Parathyroid adenoma (tissue), 2 donors: ENCODE results near the gene GHITM.

ENCODE experiments used
- H2AFZ ChIP-seq: fragments of 300-600 bp; sonication (generic); one replicate; pipeline ENCODE4 v1.7.0; 2017; ENCODE audit warnings: antibody characterized with exemption, mild to moderate bottlenecking
- H3K27ac ChIP-seq: fragments of 300-600 bp; sonication (generic); one replicate; pipeline ENCODE4 v1.7.0; 2017
- H3K27me3 ChIP-seq: fragments of 300-600 bp; sonication (generic); one replicate; pipeline ENCODE4 v1.7.0; 2017; ENCODE audit warnings: low read length; ENCODE audit not compliant: control insufficient read depth, insufficient read depth
- H3K36me3 ChIP-seq: fragments of 300-600 bp; sonication (generic); one replicate; pipeline ENCODE4 v1.7.0; 2017; ENCODE audit warnings: low read length; ENCODE audit not compliant: control insufficient read depth, insufficient read depth
- H3K4me1 ChIP-seq: fragments of 300-600 bp; sonication (generic); one replicate; pipeline ENCODE4 v1.7.0; 2017; ENCODE audit warnings: control low read depth
- H3K4me2 ChIP-seq: fragments of 300-600 bp; sonication (generic); one replicate; pipeline ENCODE4 v1.7.0; 2017; ENCODE audit warnings: low read length
- H3K4me3 ChIP-seq: fragments of 300-600 bp; sonication (generic); one replicate; pipeline ENCODE4 v1.7.0; 2017; ENCODE audit warnings: low read depth, low read length
- H3K79me2 ChIP-seq: fragments of 300-600 bp; sonication (generic); one replicate; pipeline ENCODE4 v1.7.0; 2017; ENCODE audit warnings: control low read depth
- H3K9ac ChIP-seq: fragments of 300-600 bp; sonication (generic); one replicate; pipeline ENCODE4 v1.7.0; 2017; ENCODE audit warnings: mild to moderate bottlenecking
- H3K9me3 ChIP-seq: fragments of 300-600 bp; sonication (generic); one replicate; pipeline ENCODE4 v1.7.0; 2017; ENCODE audit warnings: low read length; ENCODE audit not compliant: control insufficient read depth
- CTCF ChIP-seq: fragments of 300-600 bp; sonication (generic); IDR thresholded peaks from one replicate; pipeline ENCODE4 v1.7.0; 2017; ENCODE audit warnings: antibody characterized with exemption, mild to moderate bottlenecking
- donor health status: primary hyperparathyroidism.

Gene GHITM

DNA sequence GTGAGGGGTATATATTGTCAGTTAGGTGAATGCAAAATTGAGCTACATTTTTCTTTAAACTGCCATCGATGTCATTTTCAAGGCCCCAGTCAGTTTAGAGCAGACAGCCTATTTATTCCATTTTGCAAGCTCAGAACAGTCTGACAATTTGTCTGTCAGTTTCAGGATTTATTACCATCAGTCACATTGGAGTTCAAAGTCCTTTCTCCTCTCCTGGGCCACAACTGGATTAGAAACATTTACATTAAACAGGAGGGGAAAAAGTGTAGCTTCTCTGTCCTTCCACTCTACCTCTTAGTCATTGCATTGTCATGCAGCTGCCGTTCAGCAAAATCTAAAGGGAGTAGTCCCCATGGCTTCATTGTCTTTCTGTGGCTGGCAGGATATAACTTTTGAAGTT is 3.5 kb upstream of the GHITM start:
- Histone ChIP-seq H3K27ac (no peak overlapping the region), H3K79me2 (peaks cover 13% of the 10 kb centered on the region), H3K27me3 (no peaks in the 10 kb centered on the region), H3K4me2 (no peak overlapping the region), H3K4me3 (no peak overlapping the region), H3K36me3 (no peaks in the 10 kb centered on the region), H3K4me1 (peaks cover 3% of the 10 kb centered on the region), H3K9me3 (no peaks in the 10 kb centered on the region), H3K9ac (no peak overlapping the region), H2AFZ (no peak overlapping the region)
- TF ChIP-seq CTCF = no peak

DNA sequence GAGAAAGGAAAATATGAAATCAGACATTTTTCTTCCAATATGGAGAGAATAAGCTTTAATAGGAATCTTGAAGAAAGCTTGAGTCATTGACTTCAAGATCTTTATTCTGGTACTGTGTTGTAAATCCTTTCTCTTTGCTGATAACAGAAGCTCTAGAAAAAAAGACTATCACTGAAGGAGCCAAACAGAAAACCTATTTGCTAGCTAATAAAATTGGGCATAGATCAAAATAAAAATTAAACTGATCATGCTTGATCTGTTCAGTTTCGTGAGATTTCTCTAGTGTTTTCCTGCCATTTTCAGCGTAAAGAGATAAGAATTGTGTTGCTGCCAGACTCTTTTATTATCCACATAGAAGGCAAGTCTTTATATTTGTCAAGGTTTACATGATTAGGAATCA is 1.5 kb upstream of the GHITM start:
- no peaks in the 10 kb centered on the region for H3K9me3 ChIP-seq
- peaks cover 17% of the 10 kb centered on the region for H3K79me2 ChIP-seq
- H3K27ac ChIP-seq = no peak overlapping the region
- H2AFZ ChIP-seq = no peak overlapping the region
- TF ChIP-seq CTCF = no peak
- H3K36me3 ChIP-seq = no peaks in the 10 kb centered on the region
- H3K4me1 ChIP-seq = peaks cover 3% of the 10 kb centered on the region
- H3K4me2 ChIP-seq = no peak overlapping the region
- H3K9ac ChIP-seq = no peak overlapping the region
- no peaks in the 10 kb centered on the region for H3K27me3 ChIP-seq
- no peak overlapping the region for H3K4me3 ChIP-seq

GRCh38 chr10:84138478-84139125 is 707 bp upstream of the GHITM start:
- Histone ChIP-seq H3K9me3 (no peaks in the 10 kb centered on the region), H3K79me2 (peaks cover 17% of the 10 kb centered on the region), H3K4me1 (peaks cover 3% of the 10 kb centered on the region), H3K9ac (no peak overlapping the region), H3K27me3 (no peaks in the 10 kb centered on the region), H3K4me3 (peak overlapping the region; percentile 100), H2AFZ (peak overlapping the region; percentile 83), H3K4me2 (peak overlapping the region; percentile 98), H3K27ac (peak overlapping the region; percentile 31), H3K36me3 (no peaks in the 10 kb centered on the region)
- no peak for TF ChIP-seq CTCF

- peak overlapping the region; percentile 100 for H3K4me3 ChIP-seq
- peak overlapping the region; percentile 86 for H2AFZ ChIP-seq
- H3K9me3 ChIP-seq = no peaks in the 10 kb centered on the region
- peak overlapping the region; percentile 88 for H3K27ac ChIP-seq
- peaks cover 3% of the 10 kb centered on the region for H3K4me1 ChIP-seq
- peak overlapping the region; percentile 95 for H3K9ac ChIP-seq
- H3K4me2 ChIP-seq = peak overlapping the region; percentile 79
- peaks cover 17% of the 10 kb centered on the region for H3K79me2 ChIP-seq
- TF ChIP-seq CTCF = no peak
- H3K36me3 ChIP-seq = no peaks in the 10 kb centered on the region
- H3K27me3 ChIP-seq = no peaks in the 10 kb centered on the region
These were observed 699 bp downstream of the GHITM start for GRCh38 chr10:84140036-84140379.

DNA sequence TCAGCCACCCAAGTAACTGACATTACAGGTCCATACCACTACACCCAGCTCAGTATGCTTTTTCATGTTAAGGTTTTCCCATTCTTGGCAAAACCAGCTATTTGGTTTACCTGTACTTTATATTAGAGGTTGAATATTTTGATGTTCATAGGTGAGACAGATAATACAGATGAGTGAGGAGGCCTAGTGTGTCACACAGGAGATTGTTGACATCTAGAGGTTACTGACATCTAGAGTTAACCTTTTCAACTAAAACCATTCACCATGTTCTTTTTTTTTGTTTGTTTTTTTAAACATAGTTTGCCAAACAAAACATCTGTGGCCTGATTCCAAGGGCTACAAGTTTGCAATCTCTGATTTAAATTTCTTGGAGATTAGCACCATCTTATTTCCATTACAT is 8.0 kb downstream of the GHITM start:
- H3K36me3 ChIP-seq = no peaks in the 10 kb centered on the region
- no peaks in the 10 kb centered on the region for H3K27me3 ChIP-seq

More for the DNA sequence above, 8.0 kb downstream of the GHITM start:
- Histone ChIP-seq H3K4me1 (no peaks in the 10 kb centered on the region), H2AFZ (no peak overlapping the region), H3K9me3 (no peaks in the 10 kb centered on the region), H3K79me2 (no peaks in the 10 kb centered on the region), H3K4me3 (no peak overlapping the region), H3K27ac (no peak overlapping the region), H3K4me2 (no peak overlapping the region), H3K9ac (no peak overlapping the region)
- no peak for TF ChIP-seq CTCF
